ENCODE measurements around the gene SLX4IP.

DNA sequence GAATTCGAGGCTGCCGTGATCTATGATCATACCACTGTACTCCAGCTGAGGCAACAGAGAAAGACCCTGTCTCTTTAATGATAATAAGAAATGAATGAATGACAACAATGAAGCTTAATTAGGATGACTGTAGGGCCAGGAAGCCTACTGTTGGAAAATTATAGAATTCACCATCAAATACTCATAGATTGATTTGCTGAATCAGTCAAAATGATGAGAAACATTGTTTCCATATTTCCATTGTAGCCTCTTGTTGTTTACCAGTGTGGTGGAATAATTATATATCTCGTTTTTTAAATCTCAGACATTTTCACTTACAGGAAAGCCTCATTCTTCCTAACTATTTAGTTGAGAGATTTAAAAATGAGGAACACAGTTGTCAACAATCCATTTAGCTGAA is 142.5 kb downstream of the SLX4IP start:
- no peak for TF ChIP-seq POLR2AphosphoS5 (IDR thresholded peaks at IDR 0.05; ENCODE audit: low read depth, low read length)
- no peak for TF ChIP-seq REST (IDR thresholded peaks at IDR 0.05; ENCODE audit: insufficient read depth in 1 of 2, low read depth in 2 of 2, low read length in 2 of 2)

All from PFSK-1 (cell line).